ENCODE measurements around the gene LCORL.

Gene LCORL

DNA sequence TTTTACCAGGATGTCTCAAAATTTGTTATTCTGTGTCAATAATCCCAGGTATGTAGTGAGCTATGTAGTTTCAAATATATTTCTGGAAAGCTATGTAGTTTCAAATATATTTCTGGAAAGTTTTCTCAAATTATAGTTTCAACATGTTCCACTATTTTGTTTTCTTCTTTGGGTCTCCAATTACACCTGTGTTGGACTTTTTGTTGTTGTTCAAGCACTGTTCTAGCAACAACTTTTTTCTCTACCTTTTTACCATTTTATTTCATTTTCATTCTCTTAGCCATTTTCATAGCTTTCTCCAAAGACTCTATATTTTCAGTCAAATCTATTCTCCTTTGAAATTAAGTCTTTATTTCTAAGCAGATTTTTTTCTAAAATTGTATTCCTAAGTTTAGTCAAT is 88.4 kb downstream of the LCORL start:
- no peak for TF ChIP-seq RAD21 (IDR thresholded peaks at IDR 0.05; ENCODE audit: low read depth)
- TF ChIP-seq TCF12 (IDR thresholded peaks at IDR 0.05; ENCODE audit: low read depth), result no peak
- no peak for TF ChIP-seq FOXM1 (IDR thresholded peaks at IDR 0.05; ENCODE audit: borderline replicate concordance, low read depth)
- TF ChIP-seq CEBPB (IDR thresholded peaks at IDR 0.05), result no peak
- no peak for TF ChIP-seq CREB1 (IDR thresholded peaks at IDR 0.05; ENCODE audit: low read depth)
- TF ChIP-seq ZBTB7A (IDR thresholded peaks at IDR 0.05; ENCODE audit: low read depth), result no peak
- TF ChIP-seq, protein P1, sequence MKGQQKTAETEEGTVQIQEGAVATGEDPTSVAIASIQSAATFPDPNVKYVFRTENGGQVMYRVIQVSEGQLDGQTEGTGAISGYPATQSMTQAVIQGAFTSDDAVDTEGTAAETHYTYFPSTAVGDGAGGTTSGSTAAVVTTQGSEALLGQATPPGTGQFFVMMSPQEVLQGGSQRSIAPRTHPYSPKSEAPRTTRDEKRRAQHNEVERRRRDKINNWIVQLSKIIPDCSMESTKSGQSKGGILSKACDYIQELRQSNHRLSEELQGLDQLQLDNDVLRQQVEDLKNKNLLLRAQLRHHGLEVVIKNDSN (IDR thresholded peaks at IDR 0.05), result no peak
- TF ChIP-seq YY1 (IDR thresholded peaks at IDR 0.05; ENCODE audit: low read depth), result no peak
- TF ChIP-seq, protein P2, sequence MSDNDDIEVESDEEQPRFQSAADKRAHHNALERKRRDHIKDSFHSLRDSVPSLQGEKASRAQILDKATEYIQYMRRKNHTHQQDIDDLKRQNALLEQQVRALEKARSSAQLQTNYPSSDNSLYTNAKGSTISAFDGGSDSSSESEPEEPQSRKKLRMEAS (IDR thresholded peaks at IDR 0.05), result no peak
- TF ChIP-seq TEAD4 (IDR thresholded peaks at IDR 0.05), result no peak
- no peak for TF ChIP-seq EP300 (IDR thresholded peaks at IDR 0.05; ENCODE audit: borderline replicate concordance)
- no peak for TF ChIP-seq NFIC (IDR thresholded peaks at IDR 0.05)
- no peak for TF ChIP-seq TAF1 (IDR thresholded peaks at IDR 0.05; ENCODE audit: low read depth)

DNA sequence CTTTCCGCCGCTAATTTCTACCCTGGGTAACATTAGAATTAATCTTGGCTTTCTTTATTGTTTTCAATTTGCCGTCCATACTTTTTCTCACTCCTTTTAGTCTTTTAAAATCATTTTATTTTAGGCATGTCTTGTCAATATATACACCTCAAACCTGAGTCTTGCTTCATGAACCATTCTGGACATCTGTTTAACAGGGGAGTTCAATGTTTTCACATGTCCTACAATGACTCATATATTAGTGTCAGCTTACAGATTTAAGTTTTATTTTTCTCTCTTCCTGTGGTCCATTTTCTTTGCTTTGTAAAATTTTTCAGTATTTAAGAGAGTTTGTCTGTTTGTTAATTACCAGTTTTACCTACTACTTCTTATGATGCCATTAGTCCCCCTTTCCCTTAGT is 89.5 kb downstream of the LCORL start:
- TF ChIP-seq, protein P1 (IDR thresholded peaks at IDR 0.05), result no peak
- TF ChIP-seq EGR1 (IDR thresholded peaks at IDR 0.05), result no peak
- no peak for TF ChIP-seq YY1 (IDR thresholded peaks at IDR 0.05; ENCODE audit: low read depth)
- no peak for TF ChIP-seq CREB1 (IDR thresholded peaks at IDR 0.05; ENCODE audit: low read depth)
- TF ChIP-seq NFIC (IDR thresholded peaks at IDR 0.05), result no peak
- TF ChIP-seq, protein P2 (IDR thresholded peaks at IDR 0.05), result no peak
- no peak for TF ChIP-seq EP300 (IDR thresholded peaks at IDR 0.05; ENCODE audit: borderline replicate concordance)
- TF ChIP-seq TEAD4 (IDR thresholded peaks at IDR 0.05), result no peak
- TF ChIP-seq, protein P3, sequence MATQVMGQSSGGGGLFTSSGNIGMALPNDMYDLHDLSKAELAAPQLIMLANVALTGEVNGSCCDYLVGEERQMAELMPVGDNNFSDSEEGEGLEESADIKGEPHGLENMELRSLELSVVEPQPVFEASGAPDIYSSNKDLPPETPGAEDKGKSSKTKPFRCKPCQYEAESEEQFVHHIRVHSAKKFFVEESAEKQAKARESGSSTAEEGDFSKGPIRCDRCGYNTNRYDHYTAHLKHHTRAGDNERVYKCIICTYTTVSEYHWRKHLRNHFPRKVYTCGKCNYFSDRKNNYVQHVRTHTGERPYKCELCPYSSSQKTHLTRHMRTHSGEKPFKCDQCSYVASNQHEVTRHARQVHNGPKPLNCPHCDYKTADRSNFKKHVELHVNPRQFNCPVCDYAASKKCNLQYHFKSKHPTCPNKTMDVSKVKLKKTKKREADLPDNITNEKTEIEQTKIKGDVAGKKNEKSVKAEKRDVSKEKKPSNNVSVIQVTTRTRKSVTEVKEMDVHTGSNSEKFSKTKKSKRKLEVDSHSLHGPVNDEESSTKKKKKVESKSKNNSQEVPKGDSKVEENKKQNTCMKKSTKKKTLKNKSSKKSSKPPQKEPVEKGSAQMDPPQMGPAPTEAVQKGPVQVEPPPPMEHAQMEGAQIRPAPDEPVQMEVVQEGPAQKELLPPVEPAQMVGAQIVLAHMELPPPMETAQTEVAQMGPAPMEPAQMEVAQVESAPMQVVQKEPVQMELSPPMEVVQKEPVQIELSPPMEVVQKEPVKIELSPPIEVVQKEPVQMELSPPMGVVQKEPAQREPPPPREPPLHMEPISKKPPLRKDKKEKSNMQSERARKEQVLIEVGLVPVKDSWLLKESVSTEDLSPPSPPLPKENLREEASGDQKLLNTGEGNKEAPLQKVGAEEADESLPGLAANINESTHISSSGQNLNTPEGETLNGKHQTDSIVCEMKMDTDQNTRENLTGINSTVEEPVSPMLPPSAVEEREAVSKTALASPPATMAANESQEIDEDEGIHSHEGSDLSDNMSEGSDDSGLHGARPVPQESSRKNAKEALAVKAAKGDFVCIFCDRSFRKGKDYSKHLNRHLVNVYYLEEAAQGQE (IDR thresholded peaks at IDR 0.05; ENCODE audit: low read depth), result no peak
- no peak for TF ChIP-seq CEBPB (IDR thresholded peaks at IDR 0.05)
- no peak for TF ChIP-seq TCF12 (IDR thresholded peaks at IDR 0.05; ENCODE audit: low read depth)
- no peak for TF ChIP-seq FOXM1 (IDR thresholded peaks at IDR 0.05; ENCODE audit: borderline replicate concordance, low read depth)
- no peak for TF ChIP-seq ZBTB7A (IDR thresholded peaks at IDR 0.05; ENCODE audit: low read depth)
- no peak for TF ChIP-seq TAF1 (IDR thresholded peaks at IDR 0.05; ENCODE audit: low read depth)
- TF ChIP-seq RAD21 (IDR thresholded peaks at IDR 0.05; ENCODE audit: low read depth), result no peak

DNA sequence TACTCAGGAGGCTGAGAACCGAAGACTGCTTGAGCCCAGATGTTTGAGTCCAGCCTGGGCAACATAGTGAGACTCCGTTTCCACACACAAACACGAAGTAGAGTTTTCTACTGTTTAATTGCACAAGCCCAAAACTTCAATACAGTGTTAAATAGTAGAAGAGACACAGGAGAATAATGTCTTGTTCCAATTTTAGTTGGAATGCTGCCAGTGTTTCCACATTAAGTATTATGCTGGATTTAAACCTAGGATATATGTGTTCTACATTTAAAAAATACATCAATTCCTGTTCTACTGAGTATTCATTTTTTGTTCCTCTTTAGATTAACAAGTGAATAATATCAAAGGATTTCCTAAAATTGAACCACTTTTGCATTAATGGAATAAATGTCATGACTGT is 91.3 kb downstream of the LCORL start:
- TF ChIP-seq YY1 (IDR thresholded peaks at IDR 0.05; ENCODE audit: low read depth), result no peak
- TF ChIP-seq EGR1 (IDR thresholded peaks at IDR 0.05), result no peak
- no peak for TF ChIP-seq CEBPB (IDR thresholded peaks at IDR 0.05)
- TF ChIP-seq RAD21 (IDR thresholded peaks at IDR 0.05; ENCODE audit: low read depth), result no peak
- TF ChIP-seq EP300 (IDR thresholded peaks at IDR 0.05; ENCODE audit: borderline replicate concordance), result no peak
- no peak for TF ChIP-seq NFIC (IDR thresholded peaks at IDR 0.05)
- no peak for TF ChIP-seq TCF12 (IDR thresholded peaks at IDR 0.05; ENCODE audit: low read depth)
- TF ChIP-seq, protein P1 (IDR thresholded peaks at IDR 0.05), result no peak

DNA sequence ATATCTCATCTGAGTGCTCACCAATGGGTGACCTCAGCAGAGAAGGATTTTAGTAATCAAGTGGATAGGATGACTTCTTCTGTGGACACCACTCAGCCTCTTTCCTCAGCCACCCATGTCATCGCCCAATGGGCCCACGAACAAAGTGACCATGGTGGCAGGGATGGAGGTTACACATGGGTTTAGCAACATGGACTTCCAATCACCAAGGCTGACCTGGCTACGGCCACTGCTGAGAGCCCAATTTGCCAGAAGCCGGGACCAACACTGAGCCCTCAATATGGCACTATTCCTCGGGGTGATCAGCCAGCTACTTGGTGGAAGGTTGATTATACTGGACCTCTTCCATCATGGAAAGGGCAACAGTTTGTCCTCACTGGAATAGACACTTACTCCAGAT is 97.4 kb downstream of the LCORL start:
- TF ChIP-seq, protein P2 (IDR thresholded peaks at IDR 0.05), result no peak
- TF ChIP-seq TCF12 (IDR thresholded peaks at IDR 0.05; ENCODE audit: low read depth) (no peak), TAF1 (IDR thresholded peaks at IDR 0.05; ENCODE audit: low read depth) (no peak), RAD21 (IDR thresholded peaks at IDR 0.05; ENCODE audit: low read depth) (no peak), TEAD4 (IDR thresholded peaks at IDR 0.05) (no peak), ZBTB7A (IDR thresholded peaks at IDR 0.05; ENCODE audit: low read depth) (no peak), YY1 (IDR thresholded peaks at IDR 0.05; ENCODE audit: low read depth) (no peak), NFIC (IDR thresholded peaks at IDR 0.05) (no peak), EGR1 (IDR thresholded peaks at IDR 0.05) (no peak), FOXM1 (IDR thresholded peaks at IDR 0.05; ENCODE audit: borderline replicate concordance, low read depth) (no peak), EP300 (IDR thresholded peaks at IDR 0.05; ENCODE audit: borderline replicate concordance) (no peak), CEBPB (IDR thresholded peaks at IDR 0.05) (no peak), CREB1 (IDR thresholded peaks at IDR 0.05; ENCODE audit: low read depth) (no peak)
- TF ChIP-seq, protein P1 (IDR thresholded peaks at IDR 0.05), result no peak
- TF ChIP-seq, protein P3 (IDR thresholded peaks at IDR 0.05; ENCODE audit: low read depth), result no peak

Measured in Ishikawa (cell line).